MM.1S (cell line): ENCODE data around the gene PAMR1.

Experiments used
- EZH2 ChIP-seq: fragments of 300-600 bp; sonication (generic); optimal IDR thresholded peaks from 2 replicates; pipeline ENCODE3; 2017; ENCODE audit warnings: low read depth, mild to moderate bottlenecking, antibody characterized with exemption, low read length, mixed read lengths
- EZH2phosphoT487 ChIP-seq: fragments of 300-600 bp; sonication (generic); IDR thresholded peaks from 2 replicates; pipeline ENCODE4 v1.6.1; 2018; ENCODE audit warnings: antibody characterized with exemption, low read length
- TF ChIP-seq, protein P1 (sequence below): fragments of 300-600 bp; sonication (generic); IDR thresholded peaks from 2 replicates; pipeline ENCODE4 v1.5.1; 2016; ENCODE audit warnings: antibody characterized with exemption, low read length, mixed read lengths

DNA sequence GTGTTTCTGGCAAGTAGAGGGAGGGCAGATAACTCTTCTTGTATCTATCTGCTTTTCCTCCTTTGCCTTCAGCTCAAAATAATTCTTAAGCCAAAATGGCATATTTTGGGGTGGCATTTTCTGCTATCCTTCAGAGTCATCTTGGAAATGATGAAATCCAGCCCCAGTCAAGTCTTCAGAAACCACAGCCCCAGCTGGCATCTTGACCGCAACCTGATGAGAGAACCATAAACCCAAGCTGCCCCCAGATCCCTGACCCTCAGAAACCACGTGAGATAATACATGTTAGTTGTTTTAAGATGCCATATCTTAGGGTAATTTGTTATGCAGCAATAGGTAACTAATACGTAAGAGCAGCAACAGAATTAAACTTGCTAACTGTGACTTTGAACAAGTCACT, 15.1 kb upstream of the PAMR1 start:
- TF ChIP-seq, protein P1, sequence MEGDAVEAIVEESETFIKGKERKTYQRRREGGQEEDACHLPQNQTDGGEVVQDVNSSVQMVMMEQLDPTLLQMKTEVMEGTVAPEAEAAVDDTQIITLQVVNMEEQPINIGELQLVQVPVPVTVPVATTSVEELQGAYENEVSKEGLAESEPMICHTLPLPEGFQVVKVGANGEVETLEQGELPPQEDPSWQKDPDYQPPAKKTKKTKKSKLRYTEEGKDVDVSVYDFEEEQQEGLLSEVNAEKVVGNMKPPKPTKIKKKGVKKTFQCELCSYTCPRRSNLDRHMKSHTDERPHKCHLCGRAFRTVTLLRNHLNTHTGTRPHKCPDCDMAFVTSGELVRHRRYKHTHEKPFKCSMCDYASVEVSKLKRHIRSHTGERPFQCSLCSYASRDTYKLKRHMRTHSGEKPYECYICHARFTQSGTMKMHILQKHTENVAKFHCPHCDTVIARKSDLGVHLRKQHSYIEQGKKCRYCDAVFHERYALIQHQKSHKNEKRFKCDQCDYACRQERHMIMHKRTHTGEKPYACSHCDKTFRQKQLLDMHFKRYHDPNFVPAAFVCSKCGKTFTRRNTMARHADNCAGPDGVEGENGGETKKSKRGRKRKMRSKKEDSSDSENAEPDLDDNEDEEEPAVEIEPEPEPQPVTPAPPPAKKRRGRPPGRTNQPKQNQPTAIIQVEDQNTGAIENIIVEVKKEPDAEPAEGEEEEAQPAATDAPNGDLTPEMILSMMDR, result no peak
- TF ChIP-seq EZH2phosphoT487 (no peak), EZH2 (no peak)
